Measurements from ENCODE around the gene PELI1.

PELI1 gene, protein sequence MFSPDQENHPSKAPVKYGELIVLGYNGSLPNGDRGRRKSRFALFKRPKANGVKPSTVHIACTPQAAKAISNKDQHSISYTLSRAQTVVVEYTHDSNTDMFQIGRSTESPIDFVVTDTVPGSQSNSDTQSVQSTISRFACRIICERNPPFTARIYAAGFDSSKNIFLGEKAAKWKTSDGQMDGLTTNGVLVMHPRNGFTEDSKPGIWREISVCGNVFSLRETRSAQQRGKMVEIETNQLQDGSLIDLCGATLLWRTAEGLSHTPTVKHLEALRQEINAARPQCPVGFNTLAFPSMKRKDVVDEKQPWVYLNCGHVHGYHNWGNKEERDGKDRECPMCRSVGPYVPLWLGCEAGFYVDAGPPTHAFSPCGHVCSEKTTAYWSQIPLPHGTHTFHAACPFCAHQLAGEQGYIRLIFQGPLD

DNA sequence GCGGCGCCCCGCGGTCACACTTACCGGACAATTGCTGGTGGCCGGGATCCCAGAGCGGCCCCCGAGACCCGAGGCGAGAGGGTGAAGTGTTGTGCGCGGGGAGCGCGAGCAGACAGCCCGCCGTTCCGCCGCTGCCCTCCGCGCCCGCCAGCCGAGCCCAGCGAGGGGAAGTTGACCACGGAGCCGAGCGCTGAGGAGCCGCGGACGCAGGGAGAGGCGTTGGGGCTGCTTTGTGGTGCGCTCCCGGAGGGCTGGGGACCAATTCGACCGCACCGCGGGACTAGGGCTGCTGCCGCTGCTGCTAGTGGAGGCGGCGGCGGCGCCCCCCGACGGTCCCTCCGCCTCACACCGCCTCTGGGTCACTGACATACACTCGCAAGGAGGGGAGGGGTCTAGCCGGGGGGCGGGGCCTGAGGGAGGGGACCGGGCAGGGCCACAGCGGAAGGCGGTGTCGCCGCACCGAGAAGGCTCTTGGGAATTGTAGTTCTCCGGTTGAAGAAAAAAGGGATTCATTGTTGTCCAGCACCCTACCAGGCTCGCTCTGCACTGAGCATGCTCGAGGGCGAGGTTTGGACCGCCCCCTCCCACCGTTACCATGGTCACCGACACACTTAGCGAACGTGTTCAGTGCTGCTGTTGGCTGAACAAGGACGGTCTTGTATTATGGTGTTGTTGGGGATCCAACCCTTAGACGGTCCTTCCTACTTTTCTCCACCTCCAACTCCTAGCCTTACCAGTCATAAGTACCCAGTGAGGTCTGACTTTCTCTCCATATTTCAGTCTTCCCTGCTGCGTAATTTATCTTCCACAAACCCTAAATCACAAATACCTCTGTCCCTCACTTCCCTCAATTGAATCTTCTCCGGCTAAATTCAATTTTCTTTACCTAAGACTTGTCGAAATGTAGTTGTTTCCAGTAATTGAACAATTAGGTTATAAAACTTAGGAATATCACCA lies at the start of gene PELI1:
Gene PELI1, minus strand, starts transcription at position 364 of the 957 bp plus-strand sequence. CDS start 36,110 bp downstream, outside the sequence.
- TF ChIP-seq CEBPB (IDR thresholded peaks at IDR 0.05) (no peak), ZBTB7A (IDR thresholded peaks at IDR 0.05; ENCODE audit: low read depth) (peak; percentile 87), YY1 (IDR thresholded peaks at IDR 0.05; ENCODE audit: low read depth) (no peak), CREB1 (IDR thresholded peaks at IDR 0.05; ENCODE audit: low read depth) (no peak), EP300 (IDR thresholded peaks at IDR 0.05; ENCODE audit: borderline replicate concordance) (no peak; the same call in 1 of the 2 replicates), NFIC (IDR thresholded peaks at IDR 0.05) (no peak), FOXM1 (IDR thresholded peaks at IDR 0.05; ENCODE audit: borderline replicate concordance, low read depth) (no peak), EGR1 (IDR thresholded peaks at IDR 0.05) (no peak), RAD21 (IDR thresholded peaks at IDR 0.05; ENCODE audit: low read depth) (peak; percentile 31; the same call in 1 of the 2 replicates), TAF1 (IDR thresholded peaks at IDR 0.05; ENCODE audit: low read depth) (peak; percentile 59; the same call in 1 of the 2 replicates), TEAD4 (IDR thresholded peaks at IDR 0.05) (no peak), TCF12 (IDR thresholded peaks at IDR 0.05; ENCODE audit: low read depth) (no peak)
- TF ChIP-seq, protein P1, sequence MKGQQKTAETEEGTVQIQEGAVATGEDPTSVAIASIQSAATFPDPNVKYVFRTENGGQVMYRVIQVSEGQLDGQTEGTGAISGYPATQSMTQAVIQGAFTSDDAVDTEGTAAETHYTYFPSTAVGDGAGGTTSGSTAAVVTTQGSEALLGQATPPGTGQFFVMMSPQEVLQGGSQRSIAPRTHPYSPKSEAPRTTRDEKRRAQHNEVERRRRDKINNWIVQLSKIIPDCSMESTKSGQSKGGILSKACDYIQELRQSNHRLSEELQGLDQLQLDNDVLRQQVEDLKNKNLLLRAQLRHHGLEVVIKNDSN (IDR thresholded peaks at IDR 0.05), result no peak
- TF ChIP-seq, protein P2, sequence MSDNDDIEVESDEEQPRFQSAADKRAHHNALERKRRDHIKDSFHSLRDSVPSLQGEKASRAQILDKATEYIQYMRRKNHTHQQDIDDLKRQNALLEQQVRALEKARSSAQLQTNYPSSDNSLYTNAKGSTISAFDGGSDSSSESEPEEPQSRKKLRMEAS (IDR thresholded peaks at IDR 0.05), result peak; percentile 4; the same call in 1 of the 2 replicates
- TF ChIP-seq, protein P3, sequence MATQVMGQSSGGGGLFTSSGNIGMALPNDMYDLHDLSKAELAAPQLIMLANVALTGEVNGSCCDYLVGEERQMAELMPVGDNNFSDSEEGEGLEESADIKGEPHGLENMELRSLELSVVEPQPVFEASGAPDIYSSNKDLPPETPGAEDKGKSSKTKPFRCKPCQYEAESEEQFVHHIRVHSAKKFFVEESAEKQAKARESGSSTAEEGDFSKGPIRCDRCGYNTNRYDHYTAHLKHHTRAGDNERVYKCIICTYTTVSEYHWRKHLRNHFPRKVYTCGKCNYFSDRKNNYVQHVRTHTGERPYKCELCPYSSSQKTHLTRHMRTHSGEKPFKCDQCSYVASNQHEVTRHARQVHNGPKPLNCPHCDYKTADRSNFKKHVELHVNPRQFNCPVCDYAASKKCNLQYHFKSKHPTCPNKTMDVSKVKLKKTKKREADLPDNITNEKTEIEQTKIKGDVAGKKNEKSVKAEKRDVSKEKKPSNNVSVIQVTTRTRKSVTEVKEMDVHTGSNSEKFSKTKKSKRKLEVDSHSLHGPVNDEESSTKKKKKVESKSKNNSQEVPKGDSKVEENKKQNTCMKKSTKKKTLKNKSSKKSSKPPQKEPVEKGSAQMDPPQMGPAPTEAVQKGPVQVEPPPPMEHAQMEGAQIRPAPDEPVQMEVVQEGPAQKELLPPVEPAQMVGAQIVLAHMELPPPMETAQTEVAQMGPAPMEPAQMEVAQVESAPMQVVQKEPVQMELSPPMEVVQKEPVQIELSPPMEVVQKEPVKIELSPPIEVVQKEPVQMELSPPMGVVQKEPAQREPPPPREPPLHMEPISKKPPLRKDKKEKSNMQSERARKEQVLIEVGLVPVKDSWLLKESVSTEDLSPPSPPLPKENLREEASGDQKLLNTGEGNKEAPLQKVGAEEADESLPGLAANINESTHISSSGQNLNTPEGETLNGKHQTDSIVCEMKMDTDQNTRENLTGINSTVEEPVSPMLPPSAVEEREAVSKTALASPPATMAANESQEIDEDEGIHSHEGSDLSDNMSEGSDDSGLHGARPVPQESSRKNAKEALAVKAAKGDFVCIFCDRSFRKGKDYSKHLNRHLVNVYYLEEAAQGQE (IDR thresholded peaks at IDR 0.05; ENCODE audit: low read depth), result no peak

GRCh38 chr2:64193491-64193890 lies 49.3 kb upstream of the PELI1 start:
- TF ChIP-seq NFIC (IDR thresholded peaks at IDR 0.05), result no peak
- no peak for TF ChIP-seq ZBTB7A (IDR thresholded peaks at IDR 0.05; ENCODE audit: low read depth)
- TF ChIP-seq TAF1 (IDR thresholded peaks at IDR 0.05; ENCODE audit: low read depth), result no peak
- TF ChIP-seq CEBPB (IDR thresholded peaks at IDR 0.05), result no peak
- TF ChIP-seq, protein P3 (IDR thresholded peaks at IDR 0.05; ENCODE audit: low read depth), result no peak

DNA sequence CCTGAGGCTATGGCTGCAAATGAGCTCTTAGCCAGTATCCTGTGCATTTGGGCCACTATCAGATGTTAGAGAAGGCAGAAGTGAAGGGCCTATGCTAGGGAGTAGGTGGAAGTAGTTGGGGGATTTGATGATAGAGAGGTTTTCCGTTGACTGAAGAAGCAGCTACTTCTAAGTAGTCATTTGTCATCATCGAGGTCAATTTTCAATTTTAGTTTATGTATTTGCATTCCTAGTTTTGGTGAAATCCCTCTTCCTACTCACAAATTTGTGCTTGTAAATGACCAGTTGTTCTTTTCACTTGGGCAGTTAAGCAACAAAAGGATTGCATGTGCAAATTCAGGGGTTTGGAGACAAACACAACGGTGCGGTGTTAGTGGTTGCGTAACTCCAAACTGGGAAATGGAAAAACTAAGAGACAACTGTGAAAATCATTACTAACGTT lies 48.5 kb upstream of the PELI1 start:
- TF ChIP-seq CEBPB (IDR thresholded peaks at IDR 0.05), result peak; percentile 69; the same call in 1 of the 2 replicates
- TF ChIP-seq FOXM1 (IDR thresholded peaks at IDR 0.05; ENCODE audit: borderline replicate concordance, low read depth), result no peak
- TF ChIP-seq EP300 (IDR thresholded peaks at IDR 0.05; ENCODE audit: borderline replicate concordance), result no peak

- no peak for TF ChIP-seq YY1 (IDR thresholded peaks at IDR 0.05; ENCODE audit: low read depth)
- TF ChIP-seq, protein P3 (IDR thresholded peaks at IDR 0.05; ENCODE audit: low read depth), result no peak
Measured at GRCh38 chr2:64192125-64192479, 47.9 kb upstream of the PELI1 start.

DNA sequence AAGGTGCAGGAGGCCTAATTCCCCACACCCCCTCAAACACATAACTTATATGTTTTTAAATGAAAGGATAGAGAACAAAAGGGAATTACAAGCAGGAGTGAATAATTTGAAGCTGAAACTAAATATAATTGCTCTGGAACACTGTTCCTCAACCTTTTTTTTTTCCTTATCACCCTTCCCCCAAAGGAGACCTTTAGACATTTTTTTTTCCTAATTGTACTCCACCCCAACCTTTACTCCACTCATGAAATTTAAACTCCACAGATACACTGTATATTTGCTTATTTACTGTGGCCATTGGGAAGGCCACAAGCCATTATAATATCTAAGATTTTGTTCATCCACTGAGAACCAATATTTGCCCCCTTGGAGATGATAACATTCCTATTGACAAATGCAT lies 45.4 kb upstream of the PELI1 start:
- TF ChIP-seq, protein P3 (IDR thresholded peaks at IDR 0.05; ENCODE audit: low read depth), result no peak
- TF ChIP-seq YY1 (IDR thresholded peaks at IDR 0.05; ENCODE audit: low read depth) (no peak), TCF12 (IDR thresholded peaks at IDR 0.05; ENCODE audit: low read depth) (no peak), TAF1 (IDR thresholded peaks at IDR 0.05; ENCODE audit: low read depth) (no peak), EGR1 (IDR thresholded peaks at IDR 0.05) (no peak)
- TF ChIP-seq, protein P1 (IDR thresholded peaks at IDR 0.05), result no peak

Data from Ishikawa (cell line).